Myocyte (in vitro differentiated cells): Measurements from ENCODE around the gene RER1. TPM values are rescaled to one million over a fixed set of nuclear protein-coding genes. Genes with fewer than 3 reads are reported as not detected.

Experiments
- DNase-seq: peaks from one replicate; pipeline ENCODE4 v3.0.0-alpha.2; 2012; ENCODE audit warnings: low read depth
- total RNA-seq: library from RNA; depleted of rRNA; stranded (reverse); fragments of >200 nt; gene quantifications from 2 replicates; pipeline ENCODE4 v1.2.3, GENCODE V29; 2014

Gene RER1
- total RNA-seq, 1 donor from 2014 or later, result 58.1 TPM

DNA sequence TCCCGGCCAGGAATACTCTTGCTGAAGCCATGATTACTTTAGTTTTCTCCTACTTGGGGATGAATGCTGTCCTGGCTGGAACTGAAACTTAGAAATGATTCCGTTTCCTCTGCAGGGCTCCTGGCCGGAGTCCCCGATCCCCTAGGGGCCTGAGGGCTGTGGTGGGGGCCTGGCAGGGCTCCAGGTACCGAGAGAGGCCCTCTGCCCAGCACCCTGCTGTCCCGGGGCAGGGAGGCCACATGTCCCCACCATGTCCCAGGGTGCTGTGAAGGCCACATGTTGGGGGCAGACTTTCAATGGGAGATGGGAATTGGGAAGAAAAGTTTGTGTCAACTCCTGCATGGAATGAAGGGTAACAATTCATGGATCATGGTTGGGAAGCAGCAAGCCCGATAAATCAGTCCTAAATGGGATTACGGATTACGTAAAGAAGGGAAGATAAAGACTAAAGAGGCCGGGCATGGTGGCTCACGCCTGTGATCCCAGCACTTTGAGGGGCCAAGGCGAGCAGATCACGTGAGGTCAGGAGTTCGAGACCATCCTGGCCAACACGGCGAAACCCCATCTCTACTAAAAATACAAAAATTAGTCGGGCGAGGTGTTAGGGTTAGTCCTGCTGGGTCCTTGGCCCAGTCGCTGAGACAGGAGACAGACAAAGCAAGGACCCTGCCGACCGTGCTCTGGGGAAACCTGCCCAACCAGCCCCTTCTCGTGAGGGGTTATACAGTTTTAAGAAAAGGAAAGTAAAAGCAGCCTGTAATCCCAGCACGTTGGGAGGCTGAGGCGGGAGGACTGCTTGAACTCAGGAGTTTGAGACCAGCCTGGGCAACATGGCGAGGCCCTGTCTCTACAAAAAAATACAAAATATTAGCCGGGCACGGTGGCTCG lies 37.8 kb upstream of the RER1 start:
- no peak for DNase-seq

- no peak for DNase-seq
These were observed 36.9 kb upstream of the RER1 start for GRCh38 chr1:2354511-2355372.

- no peak for DNase-seq
These were observed 36.0 kb upstream of the RER1 start for GRCh38 chr1:2355373-2356261.

DNA sequence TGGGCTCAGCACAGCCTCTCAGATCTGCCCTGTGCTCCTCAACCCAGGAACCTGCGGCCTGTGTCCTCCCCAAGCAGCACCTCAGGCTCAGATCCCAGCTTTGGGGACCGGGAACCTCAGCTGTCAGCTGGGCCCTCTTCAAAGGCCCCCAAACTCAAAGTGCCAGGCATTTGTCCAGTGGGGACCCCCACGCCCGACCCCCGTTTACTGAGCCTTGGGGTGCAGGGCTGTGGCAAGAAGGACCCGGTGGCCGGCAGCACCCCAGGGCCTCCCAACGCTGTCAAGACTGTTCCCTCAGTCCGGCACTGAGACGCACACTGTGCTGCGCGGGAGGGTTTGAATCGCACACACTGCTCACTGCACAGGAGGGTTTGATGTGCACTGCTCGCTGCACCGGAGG lies 35.2 kb upstream of the RER1 start:
- DNase-seq, result no peak

DNA sequence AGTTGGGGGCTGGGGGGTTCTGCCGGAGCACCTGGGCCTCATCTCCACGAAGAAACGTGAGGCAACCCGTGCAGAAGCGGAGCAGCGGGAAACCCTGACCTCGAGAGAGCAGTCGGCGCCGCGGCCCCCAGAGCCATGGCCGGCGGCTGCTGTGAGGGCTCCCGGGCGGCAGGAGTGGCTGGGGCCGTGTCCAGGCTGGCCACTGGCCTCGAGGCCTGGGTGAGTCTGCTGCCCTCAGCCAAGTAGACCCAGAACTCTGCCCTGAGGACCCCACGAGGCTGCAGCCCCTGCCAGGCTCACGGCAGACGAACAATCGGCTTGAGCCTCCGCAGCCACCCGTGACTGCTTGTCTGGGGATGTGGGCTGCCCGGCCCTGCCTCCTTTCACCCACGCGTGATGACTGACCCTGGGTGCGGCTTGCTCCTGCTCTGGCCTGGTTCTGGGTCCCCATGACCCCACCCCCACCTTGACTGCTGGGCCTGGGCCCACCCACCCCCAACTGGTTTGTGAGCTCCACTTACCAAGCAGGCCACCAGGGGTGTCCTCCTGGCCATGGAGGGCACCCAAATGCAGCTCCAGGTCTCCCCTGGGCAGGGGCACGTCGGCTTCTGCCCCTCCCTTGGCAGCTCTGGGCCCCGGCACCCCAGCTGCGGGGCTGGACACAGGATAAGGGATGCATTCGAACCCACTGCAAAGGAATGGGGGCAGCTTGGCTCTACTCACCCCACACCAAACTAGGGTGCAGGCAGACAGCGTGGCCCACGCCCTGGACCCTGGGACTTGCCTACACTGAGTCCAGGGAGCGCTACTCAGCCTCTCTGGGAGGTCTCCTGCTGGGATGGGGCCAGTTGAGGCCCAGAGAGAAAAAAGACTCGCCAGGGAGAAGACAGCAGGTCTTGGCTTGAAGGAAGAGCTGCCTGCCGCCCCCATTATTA lies 34.5 kb upstream of the RER1 start:
- no peak for DNase-seq

- no peak for DNase-seq
These were observed 33.6 kb upstream of the RER1 start for GRCh38 chr1:2358072-2358471.

DNA sequence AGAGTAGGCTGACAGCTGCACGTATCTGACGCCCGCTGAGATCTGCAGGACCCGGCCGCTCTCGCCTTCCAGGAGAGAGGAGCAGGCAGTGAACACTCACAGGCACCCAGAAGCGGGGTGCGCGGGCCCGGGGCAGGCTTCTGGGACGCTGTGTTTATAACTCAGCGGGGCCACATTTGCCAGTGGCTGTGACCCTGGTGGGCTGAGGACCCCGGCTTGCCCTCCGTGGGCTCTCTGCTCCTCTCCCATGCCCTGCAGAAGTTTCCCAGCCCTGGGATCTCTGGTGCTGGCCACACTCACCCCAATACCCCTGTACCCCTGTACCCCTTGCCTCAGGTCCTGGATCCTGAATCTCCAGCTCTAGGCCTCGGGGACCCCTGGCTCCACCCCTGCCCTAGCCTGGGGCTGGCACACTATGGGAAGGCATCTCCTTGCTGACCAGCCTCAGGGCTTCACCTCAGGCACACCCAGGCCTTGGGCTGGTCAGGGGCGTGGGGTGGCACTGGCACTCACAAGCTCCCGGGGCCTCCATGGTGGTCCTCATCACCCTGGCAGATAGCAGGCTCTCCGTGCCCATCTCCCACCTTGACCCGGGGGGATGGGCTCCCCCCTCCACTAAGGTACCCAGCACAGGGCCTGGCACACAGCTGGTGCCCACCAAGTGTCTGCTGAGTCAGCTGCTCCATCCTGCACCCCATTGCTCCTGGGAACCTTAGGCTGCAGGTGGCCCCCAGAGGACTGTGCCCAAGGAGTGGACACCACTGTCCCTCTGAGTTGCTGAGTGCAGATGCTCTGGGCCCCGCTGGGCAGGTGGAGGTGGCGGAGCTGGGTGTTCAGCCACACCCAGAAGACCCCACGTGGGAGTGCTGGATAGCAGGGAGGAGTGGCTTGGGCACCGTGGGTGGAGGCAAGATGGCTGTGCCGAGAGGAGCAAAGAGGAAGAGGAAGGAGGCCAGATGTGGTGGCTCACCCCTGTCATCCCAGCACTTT lies 32.7 kb upstream of the RER1 start:
- DNase-seq, result no peak

- no peak for DNase-seq
These were observed 30.9 kb upstream of the RER1 start for GRCh38 chr1:2360588-2361364.

- DNase-seq, result no peak
These were observed 27.7 kb upstream of the RER1 start for GRCh38 chr1:2363847-2364513.

GRCh38 chr1:2368053-2368744 lies 23.4 kb upstream of the RER1 start:
- DNase-seq, result no peak

DNA sequence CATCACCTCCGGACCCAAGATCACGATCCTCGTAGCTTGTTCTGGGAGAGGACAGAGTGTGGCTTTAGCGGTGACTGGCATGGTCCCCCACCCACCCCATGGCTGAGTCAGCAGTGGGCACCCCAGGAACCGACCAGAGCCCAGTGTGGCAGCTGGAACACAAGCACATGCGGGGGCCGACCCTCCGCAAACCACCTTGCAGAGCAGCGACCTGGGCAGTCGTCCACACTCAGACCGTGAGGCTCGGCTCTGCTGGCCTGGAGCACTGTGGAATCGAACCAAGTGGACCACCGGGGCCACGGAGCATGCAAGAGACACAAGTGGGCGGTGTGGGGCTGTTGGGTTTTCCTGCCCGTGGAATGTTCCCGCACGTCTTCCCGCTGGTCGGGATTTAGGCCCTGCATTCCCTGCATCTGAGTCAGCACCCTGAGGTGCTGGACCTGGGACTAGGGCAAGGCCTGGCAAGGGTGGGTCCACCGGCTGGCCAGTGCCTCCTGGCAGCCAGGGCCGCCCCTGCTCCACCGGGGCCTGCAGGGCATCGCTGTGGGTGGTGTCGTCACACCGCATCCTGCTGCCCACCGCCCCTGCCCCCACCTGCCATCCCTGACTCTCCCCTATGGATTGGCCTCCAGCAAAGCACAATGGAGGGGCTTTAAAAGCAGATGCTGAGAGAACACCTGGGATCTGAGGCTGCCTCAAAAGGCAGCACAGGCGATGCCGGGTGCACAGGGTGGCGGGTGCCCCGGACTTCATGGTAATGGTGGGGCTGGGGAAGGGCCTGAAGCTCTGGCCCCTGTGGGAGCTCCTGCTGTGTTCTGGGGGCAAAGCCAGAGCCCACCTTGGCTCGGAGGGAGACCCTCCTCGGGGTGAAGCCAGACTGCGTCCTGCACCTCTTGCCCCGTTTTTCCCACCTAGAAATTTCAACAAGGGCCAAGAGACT lies 18.8 kb upstream of the RER1 start:
- DNase-seq, result no peak

DNA sequence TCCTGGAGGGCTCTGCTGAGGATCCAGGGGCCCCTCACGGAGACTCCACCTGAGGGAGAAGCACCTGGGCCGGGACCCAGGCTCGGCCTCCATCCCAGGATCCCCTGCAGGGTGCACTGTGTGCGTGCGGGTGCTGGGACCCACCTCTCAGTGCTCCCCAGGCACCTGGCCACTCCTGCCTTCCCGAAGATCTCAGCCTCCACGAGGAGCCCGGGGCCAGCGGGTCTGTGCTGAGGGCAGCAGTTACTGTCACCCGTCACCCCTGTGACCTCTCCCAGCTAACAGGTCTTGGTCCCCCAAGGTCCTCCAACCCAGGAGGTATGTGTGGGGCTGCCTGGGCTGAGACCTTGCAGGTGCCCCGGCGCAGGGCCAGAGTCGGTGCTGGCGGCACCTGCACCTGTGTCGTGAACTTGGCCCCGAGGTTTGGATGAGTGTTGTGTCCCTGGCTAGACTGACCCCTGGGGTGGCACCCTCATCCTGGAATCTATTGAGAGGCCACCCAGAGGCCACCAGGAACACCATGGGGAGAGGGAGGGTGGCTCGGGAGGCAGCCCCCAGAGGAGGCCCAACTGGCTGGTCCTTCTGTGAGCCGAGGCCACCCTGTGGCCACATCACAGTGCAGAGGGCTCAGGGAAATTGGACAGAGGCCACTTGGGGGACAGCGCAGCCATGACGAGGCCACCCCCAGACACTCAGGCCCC lies 17.9 kb upstream of the RER1 start:
- no peak for DNase-seq

- DNase-seq, result no peak
These were observed 17.1 kb upstream of the RER1 start for GRCh38 chr1:2374252-2375155.
